Neural cell (in vitro differentiated cells): ENCODE data around the gene DHX16. TPM values are rescaled to one million over a fixed set of nuclear protein-coding genes. Genes with fewer than 3 reads are reported as not detected.

Experiments
- H2AFZ ChIP-seq: fragments of 200-600, 300-800 bp; sonication (generic), shearing (Covaris generic); 2 replicates; pipeline ENCODE4 v1.6.0; 2014; ENCODE audit warnings: low read depth, mild to moderate bottlenecking, antibody characterized with exemption, low read length, moderate library complexity
- H3F3A ChIP-seq: fragments of 200-600 bp; shearing (Covaris generic); 2 replicates; pipeline ENCODE4 v1.6.1; 2016; ENCODE audit warnings: mild to moderate bottlenecking, moderate library complexity, mixed read lengths, antibody characterized with exemption, low read length; ENCODE audit not compliant: insufficient read depth, poor library complexity, severe bottlenecking
- H3K27ac ChIP-seq: fragments of 200-600, 300-800 bp; sonication (generic), shearing (Covaris generic); 2 replicates; pipeline ENCODE4 v1.5.1; 2014; ENCODE audit warnings: mild to moderate bottlenecking, low read length, moderate library complexity
- H3K27me3 ChIP-seq: fragments of 300-800, 200-600 bp; sonication (generic), shearing (Covaris generic); 2 replicates; pipeline ENCODE4 v1.6.0; 2014; ENCODE audit warnings: mild to moderate bottlenecking, low read depth, low read length, moderate library complexity; ENCODE audit not compliant: insufficient read depth
- H3K36me3 ChIP-seq: fragments of 300-800, 200-600 bp; sonication (generic), shearing (Covaris generic); 2 replicates; pipeline ENCODE4 v1.5.1; 2014; ENCODE audit warnings: mild to moderate bottlenecking, antibody characterized with exemption, low read length, moderate library complexity; ENCODE audit not compliant: insufficient read depth
- H3K4me2 ChIP-seq: fragments of 300-800, 200-600 bp; sonication (generic), shearing (Covaris generic); 2 replicates; pipeline ENCODE4 v1.6.0; 2014; ENCODE audit warnings: mild to moderate bottlenecking, low read length
- H3K4me3 ChIP-seq: fragments of 300-800, 200-600 bp; sonication (generic), shearing (Covaris generic); 2 replicates; pipeline ENCODE4 v1.5.1; 2014; ENCODE audit warnings: mild to moderate bottlenecking, low read length, moderate library complexity
- H3K79me2 ChIP-seq: fragments of 200-600 bp; shearing (Covaris generic); replicated peaks from 2 replicates; pipeline ENCODE4 v1.6.0; 2014; ENCODE audit warnings: mild to moderate bottlenecking, low read length, moderate library complexity; ENCODE audit not compliant: insufficient read depth
- H3K9ac ChIP-seq: fragments of 300-800, 200-600 bp; sonication (generic), shearing (Covaris generic); 2 replicates; pipeline ENCODE4 v1.6.1; 2016; ENCODE audit warnings: mild to moderate bottlenecking, low read length, mixed read lengths
- H3K9me2 ChIP-seq: fragments of 200-600 bp; shearing (Covaris generic); 2 replicates; pipeline ENCODE4 v1.6.1; 2016; ENCODE audit warnings: mild to moderate bottlenecking, low read length, mixed read lengths; ENCODE audit not compliant: insufficient read depth
- H3K9me3 ChIP-seq: fragments of 200-600, 300-800 bp; sonication (generic), shearing (Covaris generic); 2 replicates; pipeline ENCODE4 v1.6.1; 2016; ENCODE audit warnings: mild to moderate bottlenecking, mixed run types, low read length, moderate library complexity, mixed read lengths
- H4K20me1 ChIP-seq: fragments of 200-600 bp; shearing (Covaris generic); 2 replicates; pipeline ENCODE4 v1.6.1; 2016; ENCODE audit warnings: mild to moderate bottlenecking, mixed run types; ENCODE audit not compliant: insufficient read depth
- CTCF ChIP-seq: fragments of 450-650 bp; IDR thresholded peaks from 2 replicates; pipeline ENCODE4 v1.5.1; 2014; ENCODE audit warnings: antibody characterized with exemption, mild to moderate bottlenecking, moderate library complexity; ENCODE audit not compliant: poor library complexity, severe bottlenecking
- EP300 ChIP-seq: fragments of 450-650 bp; conservative IDR thresholded peaks from 2 replicates; pipeline ENCODE4 v1.6.1; 2014; ENCODE audit warnings: antibody characterized with exemption, mild to moderate bottlenecking, moderate library complexity; ENCODE audit not compliant: poor library complexity, severe bottlenecking
- POLR2AphosphoS5 ChIP-seq: IDR thresholded peaks from 2 replicates; pipeline ENCODE4 v1.6.1; 2012
- RAD21 ChIP-seq: fragments of 450-650 bp; conservative IDR thresholded peaks from 2 replicates; pipeline ENCODE4 v1.6.1; 2014; ENCODE audit warnings: antibody characterized with exemption, mild to moderate bottlenecking, moderate library complexity
- REST ChIP-seq: IDR thresholded peaks from 2 replicates; pipeline ENCODE4 v1.6.1; 2012; ENCODE audit warnings: borderline replicate concordance
- SMC3 ChIP-seq: fragments of 450-650 bp; conservative IDR thresholded peaks from 2 replicates; pipeline ENCODE4 v1.6.1; 2014; ENCODE audit warnings: antibody characterized with exemption, mild to moderate bottlenecking, moderate library complexity; ENCODE audit not compliant: poor library complexity
- TAF1 ChIP-seq: IDR thresholded peaks from 2 replicates; pipeline ENCODE4 v1.6.1; 2012; ENCODE audit warnings: low read depth
- polyA plus RNA-seq: library from polyadenylated mRNA; depleted of rRNA; stranded (reverse); fragments of >200 nt; gene quantifications from 2 replicates; pipeline ENCODE4 v1.2.3, GENCODE V29; 2014

DHX16 gene
- polyA plus RNA-seq, 1 donor from 2014 or later = 29.1 TPM

- TF ChIP-seq REST (no peak), RAD21 (no peak), POLR2AphosphoS5 (no peak)
- no peaks in the 10 kb centered on the region for H3K36me3 ChIP-seq
- H4K20me1 ChIP-seq = no peaks in the 10 kb centered on the region
- peaks cover 29% of the 10 kb centered on the region for H3K79me2 ChIP-seq
- H3K9me2 ChIP-seq = no peaks in the 10 kb centered on the region
- H3K4me2 ChIP-seq = peak overlapping the region; percentile 95
- peak overlapping the region; percentile 100 for H3K4me3 ChIP-seq
- no peaks in the 10 kb centered on the region for H3F3A ChIP-seq
- H3K9ac ChIP-seq = peak overlapping the region; percentile 96
- H3K9me3 ChIP-seq = no peaks in the 10 kb centered on the region
- H3K27me3 ChIP-seq = no peaks in the 10 kb centered on the region
- H2AFZ ChIP-seq = no peak overlapping the region
- H3K27ac ChIP-seq = peak overlapping the region; percentile 95
Measured at GRCh38 chr6:30645989-30646388, 26.8 kb downstream of the DHX16 start.

GRCh38 chr6:30644769-30645168, 28.0 kb downstream of the DHX16 start:
- no peaks in the 10 kb centered on the region for H4K20me1 ChIP-seq
- H3K36me3 ChIP-seq = peaks cover 8% of the 10 kb centered on the region
- H3F3A ChIP-seq = no peaks in the 10 kb centered on the region
- peak overlapping the region; percentile 10 for H3K9ac ChIP-seq
- H3K9me2 ChIP-seq = no peaks in the 10 kb centered on the region
- no peaks in the 10 kb centered on the region for H3K9me3 ChIP-seq
- H3K4me2 ChIP-seq = no peak overlapping the region
- H2AFZ ChIP-seq = no peak overlapping the region
- no peaks in the 10 kb centered on the region for H3K27me3 ChIP-seq
- no peak overlapping the region for H3K27ac ChIP-seq
- no peak overlapping the region for H3K4me3 ChIP-seq
- H3K79me2 ChIP-seq = peaks cover 29% of the 10 kb centered on the region
- no peak for TF ChIP-seq TAF1
- TF ChIP-seq POLR2AphosphoS5 = no peak
- no peak for TF ChIP-seq CTCF
- no peak for TF ChIP-seq EP300
- TF ChIP-seq SMC3 = no peak
- TF ChIP-seq REST = no peak
- TF ChIP-seq RAD21 = no peak
